GM23248 (cell line): ENCODE measurements around the gene ATP5F1E. TPM values are rescaled to one million over a fixed set of nuclear protein-coding genes. Genes with fewer than 3 reads are reported as not detected.

Experiments
- DNase-seq: peaks from one replicate; pipeline ENCODE4 v3.0.0-alpha.2; 2015
- H2AFZ ChIP-seq: fragments of 200-600 bp; sonication (generic); 2 replicates; pipeline ENCODE4 v1.6.1; 2016; ENCODE audit warnings: antibody characterized with exemption
- H3F3A ChIP-seq: fragments of 200-600 bp; sonication (generic); 2 replicates; pipeline ENCODE4 v1.6.1; 2016; ENCODE audit warnings: mild to moderate bottlenecking, antibody characterized with exemption, mixed run types; ENCODE audit not compliant: insufficient read depth
- H3K27ac ChIP-seq: fragments of 200-600 bp; sonication (generic); 2 replicates; pipeline ENCODE4 v1.5.1; 2016; ENCODE audit warnings: mild to moderate bottlenecking
- H3K27me3 ChIP-seq: fragments of 200-600 bp; sonication (generic); replicated peaks from 2 replicates; pipeline ENCODE4 v1.6.1; 2016; ENCODE audit warnings: mild to moderate bottlenecking; ENCODE audit not compliant: insufficient read depth
- H3K36me3 ChIP-seq: fragments of 200-600 bp; sonication (generic); 2 replicates; pipeline ENCODE4 v1.6.1; 2016; ENCODE audit warnings: low read depth, mild to moderate bottlenecking
- H3K4me1 ChIP-seq: fragments of 200-600 bp; sonication (generic); 2 replicates; pipeline ENCODE4 v1.6.1; 2016; ENCODE audit warnings: mild to moderate bottlenecking; ENCODE audit not compliant: insufficient read depth
- H3K4me2 ChIP-seq: fragments of 200-600 bp; sonication (generic); one replicate; pipeline ENCODE4 v1.6.1; 2016; ENCODE audit warnings: mild to moderate bottlenecking; ENCODE audit not compliant: unreplicated experiment
- H3K4me3 ChIP-seq: fragments of 200-600 bp; sonication (generic); 2 replicates; pipeline ENCODE4 v1.5.1; 2016; ENCODE audit warnings: mild to moderate bottlenecking
- H3K79me2 ChIP-seq: fragments of 200-600 bp; sonication (generic); 2 replicates; pipeline ENCODE4 v1.6.1; 2016; ENCODE audit warnings: mild to moderate bottlenecking; ENCODE audit not compliant: insufficient read depth
- H3K9ac ChIP-seq: fragments of 200-600 bp; sonication (generic); 2 replicates; pipeline ENCODE4 v1.6.1; 2016; ENCODE audit warnings: mild to moderate bottlenecking
- H3K9me2 ChIP-seq: fragments of 200-600 bp; sonication (generic); 2 replicates; pipeline ENCODE4 v1.6.1; 2016; ENCODE audit warnings: mixed run types, mild to moderate bottlenecking, moderate library complexity; ENCODE audit not compliant: insufficient read depth
- H3K9me3 ChIP-seq: fragments of 200-600 bp; sonication (generic); one replicate; pipeline ENCODE4 v1.6.1; 2017; ENCODE audit warnings: low read depth
- H4K20me1 ChIP-seq: fragments of 200-600 bp; sonication (generic); 2 replicates; pipeline ENCODE4 v1.6.0; 2016; ENCODE audit not compliant: insufficient read depth
- EZH2 ChIP-seq: fragments of 200-600 bp; sonication (generic); IDR thresholded peaks from 2 replicates; pipeline ENCODE4 v1.6.1; 2018; ENCODE audit warnings: antibody characterized with exemption, mild to moderate bottlenecking; ENCODE audit not compliant: insufficient read depth, poor library complexity, severe bottlenecking
- EZH2phosphoT487 ChIP-seq: fragments of 200-600 bp; sonication (generic); IDR thresholded peaks from 2 replicates; pipeline ENCODE4 v1.6.1; 2018; ENCODE audit warnings: antibody characterized with exemption, moderate library complexity, mild to moderate bottlenecking, low read depth; ENCODE audit not compliant: insufficient read depth
- WGBS, 2 experiments: methylation state at CpG; one replicate each; pipeline ENCODE4 v1.1.6; 2015 to 2017; ENCODE audit warnings: low lambda C conversion rate in 2 of 2, low coverage in 1 of 2; ENCODE audit errors: missing lambda C conversion rate in 2 of 2; 5-methylcytosine and 5-hydroxymethylcytosine counted together
- in situ Hi-C: fragments of 300-500 bp; cut with MboI; formaldehyde crosslinking; loops from 2 replicates; pipeline ENCODE4 v1.15.0; 2020
- polyA plus RNA-seq: library from polyadenylated mRNA; unstranded; fragments of >200 nt; fragmentation: Nextera tagmentation; extraction: Ambion mirVana; gene quantifications from 2 replicates; pipeline ENCODE4 v1.2.1, GENCODE V29; 2016
- total RNA-seq: library from RNA; depleted of rRNA; stranded (reverse); fragments of >200 nt; shearing (Covaris generic); gene quantifications from 2 replicates; pipeline ENCODE4 v1.2.3, GENCODE V29; 2014

Gene ATP5F1E
- total and polyA plus RNA-seq, 2 experiments from 2014 or later = 20.0 to 245 TPM

DNA sequence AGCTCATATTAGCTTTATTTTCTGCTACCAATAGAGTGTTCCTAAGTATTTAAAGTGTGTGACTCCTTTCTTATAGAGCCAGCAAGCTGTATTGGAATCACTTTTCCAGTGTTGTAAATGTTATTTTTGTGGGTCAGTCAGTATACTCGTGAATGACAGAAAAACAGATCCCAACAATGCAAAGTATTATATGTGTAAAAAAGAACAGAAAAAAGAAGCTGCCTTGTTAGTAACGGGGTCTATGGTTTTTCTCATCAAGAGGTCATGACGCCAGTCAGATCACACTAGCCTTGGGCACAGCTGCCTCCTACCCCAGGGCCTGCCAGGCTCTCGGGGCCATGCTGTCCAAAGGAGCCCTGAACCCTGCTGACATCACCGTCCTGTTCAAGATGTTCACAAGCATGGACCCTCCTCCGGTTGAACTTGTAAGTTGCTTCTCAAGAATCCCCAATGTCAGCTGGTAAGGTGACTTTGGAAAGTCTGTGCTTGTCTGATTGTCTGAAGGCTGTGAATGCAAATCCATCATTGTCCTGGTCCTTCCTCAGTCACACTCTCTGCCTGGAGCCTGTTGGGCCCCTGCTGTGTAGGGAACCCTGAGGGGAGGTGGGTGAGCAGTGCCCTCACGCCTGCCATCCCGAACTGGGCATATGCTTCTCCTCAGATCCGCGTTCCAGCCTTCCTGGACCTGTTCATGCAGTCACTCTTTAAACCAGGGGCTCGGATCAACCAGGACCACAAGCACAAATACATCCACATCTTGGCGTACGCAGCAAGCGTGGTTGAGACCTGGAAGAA, 41.3 kb downstream of the ATP5F1E start:
- Histone ChIP-seq H3K9ac (no peak overlapping the region), H3K27me3 (no peaks in the 10 kb centered on the region), H3K27ac (no peak overlapping the region), H4K20me1 (no peaks in the 10 kb centered on the region), H3K4me3 (no peak overlapping the region), H3K36me3 (peaks cover 48% of the 10 kb centered on the region; the same call in 1 of the 2 replicates), H3K4me2 (no peak overlapping the region), H3K9me3 (no peaks in the 10 kb centered on the region), H2AFZ (no peak overlapping the region), H3K4me1 (no peaks in the 10 kb centered on the region), H3K9me2 (no peaks in the 10 kb centered on the region), H3F3A (peaks cover 30% of the 10 kb centered on the region), H3K79me2 (peaks cover 22% of the 10 kb centered on the region)
- in situ Hi-C loops = no loop called here
- TF ChIP-seq EZH2 = no peak
- no peak for TF ChIP-seq EZH2phosphoT487
- DNase-seq = no peak
- 84 to 85% methylated on average over 14 of the region's 14 CpGs for WGBS, 2 experiments

- no peaks in the 10 kb centered on the region for H4K20me1 ChIP-seq
- WGBS, 2 experiments = 96 to 97% methylated on average over 10 of the region's 10 CpGs
- H3K27me3 ChIP-seq = no peaks in the 10 kb centered on the region
- H3K4me3 ChIP-seq = no peak overlapping the region
- no peaks in the 10 kb centered on the region for H3K9me3 ChIP-seq
- no peak overlapping the region for H3K9ac ChIP-seq
- H2AFZ ChIP-seq = no peak overlapping the region
- peaks cover 39% of the 10 kb centered on the region for H3K79me2 ChIP-seq
- H3K4me1 ChIP-seq = no peaks in the 10 kb centered on the region; the same call in 1 of the 2 replicates
- in situ Hi-C loops = no loop called here
- DNase-seq = no peak
- H3K36me3 ChIP-seq = peaks cover 48% of the 10 kb centered on the region; the same call in 1 of the 2 replicates
- no peak overlapping the region for H3K27ac ChIP-seq
- no peaks in the 10 kb centered on the region for H3K9me2 ChIP-seq
- TF ChIP-seq EZH2phosphoT487 (no peak), EZH2 (no peak)
- peaks cover 21% of the 10 kb centered on the region for H3F3A ChIP-seq
- H3K4me2 ChIP-seq = no peak overlapping the region
Observed at GRCh38 chr20:58989196-58989595, 42.9 kb downstream of the ATP5F1E start.

DNA sequence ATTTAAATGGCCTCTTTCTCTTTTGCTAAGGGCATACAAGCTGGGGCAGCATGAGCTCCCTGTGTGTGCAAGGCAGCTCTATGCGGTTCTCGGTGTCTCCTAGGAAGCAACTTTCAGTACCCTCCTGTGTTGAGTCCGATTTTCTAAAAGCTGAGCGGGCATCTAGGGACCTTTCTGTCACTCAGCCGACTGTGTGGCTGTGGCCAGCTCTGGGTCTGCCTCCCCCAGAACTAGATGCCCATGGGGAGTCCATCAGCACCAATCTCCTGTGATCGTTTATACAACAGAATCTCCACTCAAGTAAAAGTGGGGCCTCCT, 43.6 kb downstream of the ATP5F1E start:
- DNase-seq = no peak
- in situ Hi-C loops = no loop called here
- H2AFZ ChIP-seq = no peak overlapping the region
- no peaks in the 10 kb centered on the region; the same call in 1 of the 2 replicates for H4K20me1 ChIP-seq
- no peaks in the 10 kb centered on the region; the same call in none of the 2 replicates for H3K4me1 ChIP-seq
- H3K4me3 ChIP-seq = no peak overlapping the region
- H3K27ac ChIP-seq = no peak overlapping the region
- TF ChIP-seq EZH2 (no peak), EZH2phosphoT487 (no peak)
- no peak overlapping the region for H3K4me2 ChIP-seq
- no peaks in the 10 kb centered on the region for H3K9me2 ChIP-seq
- peaks cover 48% of the 10 kb centered on the region; the same call in 1 of the 2 replicates for H3K36me3 ChIP-seq
- H3F3A ChIP-seq = peaks cover 21% of the 10 kb centered on the region
- H3K27me3 ChIP-seq = no peaks in the 10 kb centered on the region
- 97 to 98% methylated on average over 6 of the region's 6 CpGs for WGBS, 2 experiments
- H3K9ac ChIP-seq = no peak overlapping the region
- H3K79me2 ChIP-seq = peaks cover 45% of the 10 kb centered on the region
- H3K9me3 ChIP-seq = no peaks in the 10 kb centered on the region

GRCh38 chr20:58987790-58988564, 44.2 kb downstream of the ATP5F1E start:
- H3K79me2 ChIP-seq = peaks cover 51% of the 10 kb centered on the region
- H3K9ac ChIP-seq = no peak overlapping the region
- no peak for DNase-seq
- H2AFZ ChIP-seq = no peak overlapping the region
- H3K9me3 ChIP-seq = no peaks in the 10 kb centered on the region
- TF ChIP-seq EZH2 (no peak), EZH2phosphoT487 (no peak)
- H4K20me1 ChIP-seq = no peaks in the 10 kb centered on the region; the same call in 1 of the 2 replicates
- no peaks in the 10 kb centered on the region for H3K27me3 ChIP-seq
- H3K36me3 ChIP-seq = peaks cover 48% of the 10 kb centered on the region; the same call in 1 of the 2 replicates
- no peak overlapping the region for H3K4me3 ChIP-seq
- no peaks in the 10 kb centered on the region for H3K9me2 ChIP-seq
- peaks cover 21% of the 10 kb centered on the region for H3F3A ChIP-seq
- H3K4me1 ChIP-seq = no peaks in the 10 kb centered on the region; the same call in none of the 2 replicates
- H3K4me2 ChIP-seq = no peak overlapping the region
- H3K27ac ChIP-seq = no peak overlapping the region
- 81 to 83% methylated on average over 9 of the region's 9 CpGs for WGBS, 2 experiments
- in situ Hi-C loops = no loop called here
